Stimulated activated naive CD4-positive, alpha-beta T cell (primary cell): Measurements from ENCODE around the gene REN.

Experiments used
- DNase-seq, 6 experiments: peaks; one replicate each; lab custom pipeline; 2025; lab: John Stamatoyannopoulos, UW

REN gene

DNA sequence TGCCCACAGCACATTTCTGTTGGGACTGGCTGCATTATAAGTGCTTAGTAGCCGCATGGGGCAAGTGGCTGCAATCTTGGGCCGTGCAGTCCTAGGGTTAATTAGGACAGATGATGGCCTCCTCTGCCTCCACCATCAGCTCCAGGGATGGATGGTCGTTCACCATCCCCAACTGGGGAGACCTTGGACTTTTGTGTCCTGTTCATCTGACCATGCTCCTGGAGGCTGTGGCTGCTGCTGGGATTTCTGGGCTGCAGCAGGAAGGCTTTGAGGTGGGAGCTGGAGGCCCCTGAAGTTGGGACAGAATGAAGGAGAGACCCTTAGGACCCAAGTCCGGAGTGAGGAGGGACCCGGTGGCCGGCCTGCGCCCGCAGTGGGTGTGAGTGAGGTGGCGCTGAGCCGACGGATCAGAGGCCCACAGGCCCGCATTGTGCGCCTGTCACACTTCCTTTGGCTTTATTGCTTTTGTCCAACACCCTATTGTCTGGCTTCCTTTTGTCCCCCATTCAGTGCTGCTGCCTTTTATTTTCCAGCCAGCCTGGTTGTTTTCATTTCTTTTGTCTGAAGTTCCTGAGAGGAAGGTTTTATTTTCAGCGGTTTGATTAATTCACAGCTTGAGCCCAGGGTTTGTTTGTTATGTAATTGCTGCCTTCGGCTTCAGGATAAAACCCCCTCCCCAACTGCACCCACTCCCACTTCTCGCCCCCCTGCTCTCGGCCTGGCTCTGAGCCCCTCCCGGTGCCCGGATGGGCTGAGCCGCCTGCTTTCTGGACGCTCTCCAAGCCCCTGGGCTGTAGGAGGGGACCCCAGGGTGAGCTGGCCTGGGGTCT, 57.6 kb downstream of the REN start:
- no peak for DNase-seq

GRCh38 chr1:204107892-204108291, 58.2 kb downstream of the REN start:
- DNase-seq: no peak

GRCh38 chr1:204106825-204107224, 59.3 kb downstream of the REN start:
- no peak for DNase-seq

GRCh38 chr1:204105131-204105515, 61.0 kb downstream of the REN start:
- DNase-seq: no peak
